MM.1S (cell line): ENCODE results near the gene RNU2-63P.

Experiments used
- DNase-seq: peaks from one replicate; pipeline ENCODE4 v3.0.0-alpha.2; 2015
- H2AFZ ChIP-seq: fragments of 300-600 bp; sonication (generic); 2 replicates; pipeline ENCODE4 v1.6.0; 2016; ENCODE audit warnings: antibody characterized with exemption, low read length
- H3F3A ChIP-seq: fragments of 300-600 bp; sonication (generic); 2 replicates; pipeline ENCODE4 v1.6.1; 2016; ENCODE audit warnings: mild to moderate bottlenecking, antibody characterized with exemption, low read length, moderate library complexity, mixed read lengths; ENCODE audit not compliant: insufficient read depth
- H3K27ac ChIP-seq: fragments of 300-600 bp; sonication (generic); 2 replicates; pipeline ENCODE4 v1.5.1; 2016; ENCODE audit warnings: mild to moderate bottlenecking, low read length
- H3K27me3 ChIP-seq: fragments of 300-600 bp; sonication (generic); replicated peaks from 2 replicates; pipeline ENCODE4 v1.6.0; 2016; ENCODE audit warnings: low read length; ENCODE audit not compliant: insufficient read depth
- H3K36me3 ChIP-seq: fragments of 300-600 bp; sonication (generic); replicated peaks from 2 replicates; pipeline ENCODE4 v1.6.1; 2016; ENCODE audit warnings: mild to moderate bottlenecking, low read length, mixed read lengths; ENCODE audit not compliant: insufficient read depth
- H3K4me1 ChIP-seq: fragments of 300-600 bp; sonication (generic); 2 replicates; pipeline ENCODE4 v1.6.1; 2016; ENCODE audit warnings: low read length, mixed read lengths
- H3K4me2 ChIP-seq: fragments of 300-600 bp; sonication (generic); 2 replicates; pipeline ENCODE4 v1.6.0; 2016; ENCODE audit warnings: low read depth, low read length
- H3K4me3 ChIP-seq: fragments of 300-600 bp; sonication (generic); 2 replicates; pipeline ENCODE4 v1.5.1; 2016; ENCODE audit warnings: low read length, mixed read lengths
- H3K79me2 ChIP-seq: fragments of 300-600 bp; sonication (generic); 2 replicates; pipeline ENCODE4 v1.6.1; 2016; ENCODE audit warnings: mixed run types, low read length, mixed read lengths
- H3K9ac ChIP-seq: fragments of 300-600 bp; sonication (generic); 2 replicates; pipeline ENCODE4 v1.6.1; 2016; ENCODE audit warnings: low read length, mixed read lengths
- H3K9me2 ChIP-seq: fragments of 300-600 bp; sonication (generic); replicated peaks from 2 replicates; pipeline ENCODE4 v1.6.1; 2016; ENCODE audit warnings: mild to moderate bottlenecking, low read length, mixed read lengths; ENCODE audit not compliant: insufficient read depth
- H3K9me3 ChIP-seq: fragments of 300-600 bp; sonication (generic); replicated peaks from 2 replicates; pipeline ENCODE4 v1.6.1; 2016; ENCODE audit warnings: mild to moderate bottlenecking, low read length, mixed read lengths; ENCODE audit not compliant: insufficient read depth
- H4K20me1 ChIP-seq: fragments of 300-600 bp; sonication (generic); 2 replicates; pipeline ENCODE4 v1.6.1; 2016; ENCODE audit warnings: mild to moderate bottlenecking, low read length, moderate library complexity, mixed read lengths; ENCODE audit not compliant: insufficient read depth
- CTCF ChIP-seq: fragments of 300-600 bp; sonication (generic); IDR thresholded peaks from 2 replicates; pipeline ENCODE4 v1.5.1; 2016; ENCODE audit warnings: antibody characterized with exemption, low read length, mixed read lengths
- EZH2 ChIP-seq: fragments of 300-600 bp; sonication (generic); optimal IDR thresholded peaks from 2 replicates; pipeline ENCODE3; 2017; ENCODE audit warnings: low read depth, mild to moderate bottlenecking, antibody characterized with exemption, low read length, mixed read lengths
- EZH2phosphoT487 ChIP-seq: fragments of 300-600 bp; sonication (generic); IDR thresholded peaks from 2 replicates; pipeline ENCODE4 v1.6.1; 2018; ENCODE audit warnings: antibody characterized with exemption, low read length

The RNU2-63P gene

GRCh38 chr2:88006912-88007439 lies 9.4 kb downstream of the RNU2-63P start:
- DNase-seq, result no peak
- no peaks in the 10 kb centered on the region for H3K79me2 ChIP-seq
- H3K9me2 ChIP-seq, result no peaks in the 10 kb centered on the region
- no peak overlapping the region for H3K27ac ChIP-seq
- H4K20me1 ChIP-seq, result no peaks in the 10 kb centered on the region
- no peak overlapping the region for H3K9ac ChIP-seq
- H3K4me1 ChIP-seq, result no peaks in the 10 kb centered on the region
- no peaks in the 10 kb centered on the region for H3F3A ChIP-seq
- no peak overlapping the region for H3K4me3 ChIP-seq
- no peak overlapping the region for H3K4me2 ChIP-seq
- no peaks in the 10 kb centered on the region for H3K27me3 ChIP-seq
- no peaks in the 10 kb centered on the region for H3K36me3 ChIP-seq
- TF ChIP-seq EZH2, result no peak
- no peak for TF ChIP-seq CTCF
- no peak for TF ChIP-seq EZH2phosphoT487
- H3K9me3 ChIP-seq, result no peaks in the 10 kb centered on the region
- no peak overlapping the region for H2AFZ ChIP-seq

- Histone ChIP-seq H3K4me1 (no peaks in the 10 kb centered on the region), H3K9ac (no peak overlapping the region), H3K27me3 (no peaks in the 10 kb centered on the region), H3K9me3 (no peaks in the 10 kb centered on the region), H3K4me2 (no peak overlapping the region), H3K27ac (no peak overlapping the region), H4K20me1 (no peaks in the 10 kb centered on the region), H2AFZ (no peak overlapping the region), H3K36me3 (no peaks in the 10 kb centered on the region), H3K79me2 (no peaks in the 10 kb centered on the region), H3K9me2 (no peaks in the 10 kb centered on the region), H3K4me3 (no peak overlapping the region), H3F3A (no peaks in the 10 kb centered on the region)
- TF ChIP-seq EZH2phosphoT487, result no peak
- no peak for TF ChIP-seq EZH2
- TF ChIP-seq CTCF, result no peak
- DNase-seq, result no peak
Measured at GRCh38 chr2:88005776-88006175, 10.6 kb downstream of the RNU2-63P start.

GRCh38 chr2:88003074-88003755 lies 13.1 kb downstream of the RNU2-63P start:
- Histone ChIP-seq H3K4me3 (no peak overlapping the region), H2AFZ (no peak overlapping the region), H3K9me2 (no peaks in the 10 kb centered on the region), H3K9me3 (no peaks in the 10 kb centered on the region), H3F3A (no peaks in the 10 kb centered on the region), H3K27ac (no peak overlapping the region), H3K4me2 (no peak overlapping the region), H3K36me3 (no peaks in the 10 kb centered on the region), H3K9ac (no peak overlapping the region), H3K4me1 (no peaks in the 10 kb centered on the region), H3K79me2 (no peaks in the 10 kb centered on the region), H4K20me1 (no peaks in the 10 kb centered on the region), H3K27me3 (no peaks in the 10 kb centered on the region)
- no peak for DNase-seq
- TF ChIP-seq CTCF, result no peak
- TF ChIP-seq EZH2, result no peak
